ENCODE data around the gene NEO1.

NEO1 gene

GRCh38 chr15:73331991-73332925, 280.0 kb downstream of the NEO1 start:
- Histone ChIP-seq H3K9me3 (replicated peaks; ENCODE audit: low read length) (no peaks in the 10 kb centered on the region), H3K4me1 (ENCODE audit: control insufficient read depth, insufficient read depth, low read length) (no peaks in the 10 kb centered on the region), H3K4me3 (ENCODE audit: low read length) (no peak overlapping the region), H3K9ac (ENCODE audit: low read depth, low read length) (no peak overlapping the region), H3K27me3 (ENCODE audit: control insufficient read depth, insufficient read depth, low read length) (peaks cover 17% of the 10 kb centered on the region), H3K4me2 (ENCODE audit: low read length) (no peak overlapping the region), H3K36me3 (ENCODE audit: insufficient read depth, low read length) (no peaks in the 10 kb centered on the region)

- Histone ChIP-seq H3K9ac (ENCODE audit: low read depth, low read length) (no peak overlapping the region), H3K4me1 (ENCODE audit: control insufficient read depth, insufficient read depth, low read length) (no peaks in the 10 kb centered on the region), H3K4me2 (ENCODE audit: low read length) (no peak overlapping the region), H3K36me3 (ENCODE audit: insufficient read depth, low read length) (no peaks in the 10 kb centered on the region), H3K9me3 (replicated peaks; ENCODE audit: low read length) (no peaks in the 10 kb centered on the region), H3K27me3 (ENCODE audit: control insufficient read depth, insufficient read depth, low read length) (peaks cover 18% of the 10 kb centered on the region), H3K4me3 (ENCODE audit: low read length) (no peak overlapping the region)
These were observed 280.7 kb downstream of the NEO1 start for GRCh38 chr15:73333001-73333400.

- no peaks in the 10 kb centered on the region for H3K9me3 ChIP-seq (replicated peaks; ENCODE audit: low read length)
- H3K27me3 ChIP-seq (ENCODE audit: control insufficient read depth, insufficient read depth, low read length): peaks cover 18% of the 10 kb centered on the region
- H3K36me3 ChIP-seq (ENCODE audit: insufficient read depth, low read length): no peaks in the 10 kb centered on the region
- H3K4me3 ChIP-seq (ENCODE audit: low read length): no peak overlapping the region
- no peak overlapping the region for H3K9ac ChIP-seq (ENCODE audit: low read depth, low read length)
- H3K4me1 ChIP-seq (ENCODE audit: control insufficient read depth, insufficient read depth, low read length): no peaks in the 10 kb centered on the region
- no peak overlapping the region for H3K4me2 ChIP-seq (ENCODE audit: low read length)
These were observed 281.8 kb downstream of the NEO1 start for GRCh38 chr15:73334086-73334485.

- Histone ChIP-seq H3K36me3 (ENCODE audit: insufficient read depth, low read length) (no peaks in the 10 kb centered on the region), H3K4me1 (ENCODE audit: control insufficient read depth, insufficient read depth, low read length) (no peaks in the 10 kb centered on the region), H3K9ac (ENCODE audit: low read depth, low read length) (no peak overlapping the region), H3K9me3 (replicated peaks; ENCODE audit: low read length) (no peaks in the 10 kb centered on the region), H3K4me3 (ENCODE audit: low read length) (no peak overlapping the region), H3K4me2 (ENCODE audit: low read length) (no peak overlapping the region), H3K27me3 (ENCODE audit: control insufficient read depth, insufficient read depth, low read length) (peaks cover 18% of the 10 kb centered on the region)
These were observed 282.8 kb downstream of the NEO1 start for GRCh38 chr15:73335026-73335425.

- no peaks in the 10 kb centered on the region for H3K4me1 ChIP-seq (ENCODE audit: control insufficient read depth, insufficient read depth, low read length)
- no peak overlapping the region for H3K9ac ChIP-seq (ENCODE audit: low read depth, low read length)
- H3K27me3 ChIP-seq (ENCODE audit: control insufficient read depth, insufficient read depth, low read length): peaks cover 18% of the 10 kb centered on the region
- H3K36me3 ChIP-seq (ENCODE audit: insufficient read depth, low read length): no peaks in the 10 kb centered on the region
- no peak overlapping the region for H3K4me3 ChIP-seq (ENCODE audit: low read length)
- no peak overlapping the region for H3K4me2 ChIP-seq (ENCODE audit: low read length)
- H3K9me3 ChIP-seq (replicated peaks; ENCODE audit: low read length): no peaks in the 10 kb centered on the region
These were observed 283.2 kb downstream of the NEO1 start for GRCh38 chr15:73335471-73335870.

- Histone ChIP-seq H3K9ac (ENCODE audit: low read depth, low read length) (no peak overlapping the region), H3K9me3 (replicated peaks; ENCODE audit: low read length) (no peaks in the 10 kb centered on the region), H3K36me3 (ENCODE audit: insufficient read depth, low read length) (no peaks in the 10 kb centered on the region), H3K4me1 (ENCODE audit: control insufficient read depth, insufficient read depth, low read length) (no peaks in the 10 kb centered on the region), H3K4me2 (ENCODE audit: low read length) (no peak overlapping the region), H3K4me3 (ENCODE audit: low read length) (no peak overlapping the region), H3K27me3 (ENCODE audit: control insufficient read depth, insufficient read depth, low read length) (peaks cover 18% of the 10 kb centered on the region)
These were observed 284.5 kb downstream of the NEO1 start for GRCh38 chr15:73336756-73337155.

- Histone ChIP-seq H3K4me1 (ENCODE audit: control insufficient read depth, insufficient read depth, low read length) (no peaks in the 10 kb centered on the region), H3K27me3 (ENCODE audit: control insufficient read depth, insufficient read depth, low read length) (peaks cover 18% of the 10 kb centered on the region), H3K9me3 (replicated peaks; ENCODE audit: low read length) (no peaks in the 10 kb centered on the region), H3K9ac (ENCODE audit: low read depth, low read length) (no peak overlapping the region), H3K4me3 (ENCODE audit: low read length) (no peak overlapping the region), H3K36me3 (ENCODE audit: insufficient read depth, low read length) (no peaks in the 10 kb centered on the region), H3K4me2 (ENCODE audit: low read length) (no peak overlapping the region)
These were observed 284.9 kb downstream of the NEO1 start for GRCh38 chr15:73337187-73337586.

GRCh38 chr15:73338058-73338457, 285.8 kb downstream of the NEO1 start:
- Histone ChIP-seq H3K4me1 (ENCODE audit: control insufficient read depth, insufficient read depth, low read length) (no peaks in the 10 kb centered on the region), H3K9me3 (replicated peaks; ENCODE audit: low read length) (no peaks in the 10 kb centered on the region), H3K4me2 (ENCODE audit: low read length) (no peak overlapping the region), H3K4me3 (ENCODE audit: low read length) (no peak overlapping the region), H3K9ac (ENCODE audit: low read depth, low read length) (no peak overlapping the region), H3K27me3 (ENCODE audit: control insufficient read depth, insufficient read depth, low read length) (peaks cover 18% of the 10 kb centered on the region), H3K36me3 (ENCODE audit: insufficient read depth, low read length) (no peaks in the 10 kb centered on the region)

GRCh38 chr15:73338606-73339374, 286.5 kb downstream of the NEO1 start:
- H3K9me3 ChIP-seq (replicated peaks; ENCODE audit: low read length): no peaks in the 10 kb centered on the region
- no peak overlapping the region for H3K4me2 ChIP-seq (ENCODE audit: low read length)
- no peak overlapping the region for H3K9ac ChIP-seq (ENCODE audit: low read depth, low read length)
- peaks cover 20% of the 10 kb centered on the region for H3K27me3 ChIP-seq (ENCODE audit: control insufficient read depth, insufficient read depth, low read length)
- no peaks in the 10 kb centered on the region for H3K36me3 ChIP-seq (ENCODE audit: insufficient read depth, low read length)
- H3K4me3 ChIP-seq (ENCODE audit: low read length): no peak overlapping the region
- no peaks in the 10 kb centered on the region for H3K4me1 ChIP-seq (ENCODE audit: control insufficient read depth, insufficient read depth, low read length)

GRCh38 chr15:73340502-73341192, 288.4 kb downstream of the NEO1 start:
- Histone ChIP-seq H3K4me2 (ENCODE audit: low read length) (no peak overlapping the region), H3K36me3 (ENCODE audit: insufficient read depth, low read length) (no peaks in the 10 kb centered on the region), H3K27me3 (ENCODE audit: control insufficient read depth, insufficient read depth, low read length) (peaks cover 15% of the 10 kb centered on the region), H3K4me1 (ENCODE audit: control insufficient read depth, insufficient read depth, low read length) (no peaks in the 10 kb centered on the region), H3K9me3 (replicated peaks; ENCODE audit: low read length) (no peaks in the 10 kb centered on the region), H3K4me3 (ENCODE audit: low read length) (no peak overlapping the region), H3K9ac (ENCODE audit: low read depth, low read length) (no peak overlapping the region)

GRCh38 chr15:73341886-73342600, 289.8 kb downstream of the NEO1 start:
- no peaks in the 10 kb centered on the region for H3K4me1 ChIP-seq (ENCODE audit: control insufficient read depth, insufficient read depth, low read length)
- no peak overlapping the region for H3K4me3 ChIP-seq (ENCODE audit: low read length)
- peaks cover 6% of the 10 kb centered on the region for H3K27me3 ChIP-seq (ENCODE audit: control insufficient read depth, insufficient read depth, low read length)
- no peaks in the 10 kb centered on the region for H3K36me3 ChIP-seq (ENCODE audit: insufficient read depth, low read length)
- no peaks in the 10 kb centered on the region for H3K9me3 ChIP-seq (replicated peaks; ENCODE audit: low read length)
- H3K4me2 ChIP-seq (ENCODE audit: low read length): no peak overlapping the region
- H3K9ac ChIP-seq (ENCODE audit: low read depth, low read length): no peak overlapping the region

Measured in skeletal muscle satellite cell (primary cell).